Cortex of kidney (tissue), 1 donor: ENCODE data around the gene CHST9.
"Not testable (repeated sequence)": the region's sequence is repeated elsewhere in the genome, so short reads cannot be mapped to it uniquely, and the experiment has no call there.

ENCODE experiments used
- DNase-seq: peaks from one replicate; lab custom pipeline; 2025; lab: John Stamatoyannopoulos, UW

The CHST9 gene, protein sequence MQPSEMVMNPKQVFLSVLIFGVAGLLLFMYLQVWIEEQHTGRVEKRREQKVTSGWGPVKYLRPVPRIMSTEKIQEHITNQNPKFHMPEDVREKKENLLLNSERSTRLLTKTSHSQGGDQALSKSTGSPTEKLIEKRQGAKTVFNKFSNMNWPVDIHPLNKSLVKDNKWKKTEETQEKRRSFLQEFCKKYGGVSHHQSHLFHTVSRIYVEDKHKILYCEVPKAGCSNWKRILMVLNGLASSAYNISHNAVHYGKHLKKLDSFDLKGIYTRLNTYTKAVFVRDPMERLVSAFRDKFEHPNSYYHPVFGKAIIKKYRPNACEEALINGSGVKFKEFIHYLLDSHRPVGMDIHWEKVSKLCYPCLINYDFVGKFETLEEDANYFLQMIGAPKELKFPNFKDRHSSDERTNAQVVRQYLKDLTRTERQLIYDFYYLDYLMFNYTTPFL

GRCh38 chr18:27185025-27185763 lies at the start of gene CHST9:
Gene CHST9 (minus strand): TSS chr18:27185308. CDS start chr18:27142809, 42,499 bp downstream.
- no peak for DNase-seq

DNA sequence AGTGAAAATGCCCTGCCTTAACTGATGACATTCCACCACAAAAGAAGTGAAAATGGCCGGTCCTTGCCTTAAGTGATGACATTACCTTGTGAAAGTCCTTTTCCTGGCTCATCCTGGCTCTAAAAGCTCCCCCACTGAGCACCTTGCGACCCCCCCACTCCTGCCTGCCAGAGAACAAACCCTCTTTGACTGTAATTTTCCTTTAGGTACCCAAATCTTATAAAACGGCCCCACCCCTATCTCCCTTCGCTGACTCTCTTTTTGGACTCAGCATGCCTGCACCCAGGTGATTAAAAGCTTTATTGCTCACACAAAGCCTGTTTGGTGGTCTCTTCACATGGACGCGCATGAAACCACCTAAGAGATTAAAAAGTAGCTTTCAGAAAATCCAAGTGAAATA lies 47.2 kb upstream of the CHST9 start:
- DNase-seq, result not testable (repeated sequence)

DNA sequence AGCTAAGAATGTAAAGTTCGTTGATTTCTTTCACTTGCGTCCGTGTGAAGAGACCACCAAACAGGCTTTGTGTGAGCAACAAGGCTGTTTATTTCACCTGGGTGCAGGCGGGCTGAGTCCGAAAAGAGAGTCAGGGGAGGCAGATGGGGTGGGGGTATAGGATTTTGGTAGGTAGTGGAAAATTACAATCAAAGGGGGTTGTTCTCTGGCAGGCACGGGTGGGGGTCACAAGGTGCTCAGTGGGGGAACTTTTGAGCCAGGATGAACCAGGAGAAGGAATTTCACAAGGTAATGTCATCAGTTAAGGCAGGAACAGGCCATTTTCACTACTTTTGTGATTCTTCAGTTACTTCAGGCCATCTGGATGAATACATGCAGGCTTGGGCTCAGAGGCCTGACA lies 46.6 kb upstream of the CHST9 start:
- not testable (repeated sequence) for DNase-seq

DNA sequence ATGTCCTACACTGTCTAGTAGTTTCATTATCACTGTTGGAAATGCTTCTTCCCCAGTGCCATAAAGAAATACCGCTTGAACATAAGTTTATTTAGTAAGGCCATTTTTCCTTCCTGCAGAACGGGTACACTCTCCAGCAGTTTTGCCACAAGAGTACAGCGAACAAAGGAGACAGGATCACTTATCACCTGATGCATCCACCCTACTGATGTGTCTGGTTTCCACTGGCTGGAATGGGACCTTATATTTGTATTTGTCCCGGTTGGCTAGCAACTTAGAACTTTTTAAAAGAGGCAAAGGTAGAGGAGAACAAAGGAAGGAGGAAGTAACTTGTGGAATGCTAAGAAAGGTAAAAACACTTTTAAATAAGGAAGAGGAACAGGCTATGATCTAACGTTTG lies 46.1 kb upstream of the CHST9 start:
- DNase-seq, result not testable (repeated sequence)

- DNase-seq, result no peak
Measured at GRCh38 chr18:27227721-27228120, 42.6 kb upstream of the CHST9 start.

GRCh38 chr18:27226556-27227075 lies 41.5 kb upstream of the CHST9 start:
- no peak for DNase-seq

DNA sequence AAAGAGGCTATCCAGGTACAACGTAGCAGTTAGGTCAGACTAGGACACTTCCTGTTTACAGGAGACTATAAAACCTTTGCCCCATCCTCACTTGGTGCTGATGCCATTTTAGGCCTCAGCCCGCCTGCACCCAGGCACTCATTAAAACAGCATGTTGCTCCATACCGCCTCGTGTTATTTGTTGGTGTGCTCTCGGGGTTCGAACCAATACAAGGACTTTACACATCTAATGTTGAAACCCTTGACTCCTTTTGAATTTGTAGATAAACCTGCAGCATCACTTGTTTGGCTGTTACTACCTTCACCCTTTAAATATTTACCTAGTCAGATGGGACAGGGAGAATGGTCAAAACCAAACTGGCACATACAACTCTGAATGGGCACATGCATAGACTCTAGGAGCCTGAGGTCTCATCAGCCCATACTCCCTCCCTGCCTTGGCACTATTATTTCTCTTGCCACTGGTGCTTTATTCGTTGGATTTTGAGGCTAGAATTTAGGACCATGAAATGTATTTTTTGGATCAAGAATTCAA lies 40.9 kb upstream of the CHST9 start:
- no peak for DNase-seq

- no peak for DNase-seq
Measured at GRCh38 chr18:27223526-27224291, 38.6 kb upstream of the CHST9 start.

- DNase-seq, result no peak
Measured at GRCh38 chr18:27214831-27215230, 29.7 kb upstream of the CHST9 start.

- DNase-seq, result no peak
Measured at GRCh38 chr18:27213123-27213717, 28.1 kb upstream of the CHST9 start.

- no peak for DNase-seq
Measured at GRCh38 chr18:27211569-27211968, 26.5 kb upstream of the CHST9 start.

DNA sequence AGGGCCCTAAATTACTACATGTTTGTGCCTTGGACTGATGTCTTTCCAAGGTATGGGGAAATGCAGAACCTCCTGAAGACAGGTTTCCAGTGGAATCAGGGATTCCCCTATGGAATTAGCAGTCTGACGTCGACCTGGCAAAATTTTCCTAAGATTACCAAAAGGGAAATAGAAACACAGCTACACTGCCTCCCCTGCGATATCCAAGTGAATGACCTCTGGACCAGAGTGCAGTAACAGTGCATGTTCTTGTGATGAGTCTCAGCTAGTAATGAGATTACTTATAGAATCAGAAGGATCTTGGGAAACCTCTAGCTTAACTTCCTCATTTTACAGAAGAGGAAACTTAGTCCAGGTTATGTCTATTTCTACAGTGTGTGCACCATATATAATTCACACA lies 21.3 kb upstream of the CHST9 start:
- DNase-seq, result no peak

GRCh38 chr18:27202741-27203140 lies 17.6 kb upstream of the CHST9 start:
- no peak for DNase-seq

DNA sequence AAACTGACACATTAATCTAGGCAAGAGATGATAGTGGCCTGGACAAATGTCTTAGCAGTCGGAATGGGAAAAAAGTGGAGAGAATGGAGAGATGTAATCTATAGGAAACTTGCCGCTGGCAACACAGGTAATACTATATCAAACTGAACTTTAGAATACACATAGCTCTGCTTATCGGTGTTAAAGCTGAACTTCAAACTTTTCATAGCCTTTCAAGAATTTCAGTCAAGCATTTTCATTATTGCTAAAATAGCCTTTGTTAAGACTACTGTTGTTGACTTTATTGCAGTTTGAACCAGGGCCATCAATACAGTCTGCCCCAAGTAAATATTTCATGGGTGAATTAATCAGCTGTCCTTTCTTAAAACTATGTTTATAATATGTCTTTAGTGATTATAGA lies 12.9 kb upstream of the CHST9 start:
- DNase-seq, result no peak

GRCh38 chr18:27188309-27188708 lies 3.2 kb upstream of the CHST9 start:
- DNase-seq, result no peak

DNA sequence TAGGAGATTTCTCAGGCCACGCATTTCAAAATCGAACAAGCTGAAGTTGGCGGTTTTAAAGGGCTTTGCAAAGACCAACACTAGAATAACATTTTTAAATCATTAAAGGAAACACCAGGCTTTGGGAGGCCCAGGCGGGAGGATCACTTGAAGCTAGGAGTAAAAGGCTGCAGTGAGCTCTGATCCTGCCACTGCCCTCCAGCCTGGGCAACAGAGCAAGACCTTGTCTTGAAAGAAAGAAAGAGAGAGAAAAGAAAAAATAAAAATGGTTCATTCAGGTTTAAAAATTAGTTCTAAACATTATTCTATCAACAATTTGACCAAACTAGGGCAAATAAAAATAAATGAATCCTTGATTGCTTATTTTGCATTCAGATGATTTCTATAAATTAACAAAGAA lies 789 bp upstream of the CHST9 start:
- no peak for DNase-seq

DNA sequence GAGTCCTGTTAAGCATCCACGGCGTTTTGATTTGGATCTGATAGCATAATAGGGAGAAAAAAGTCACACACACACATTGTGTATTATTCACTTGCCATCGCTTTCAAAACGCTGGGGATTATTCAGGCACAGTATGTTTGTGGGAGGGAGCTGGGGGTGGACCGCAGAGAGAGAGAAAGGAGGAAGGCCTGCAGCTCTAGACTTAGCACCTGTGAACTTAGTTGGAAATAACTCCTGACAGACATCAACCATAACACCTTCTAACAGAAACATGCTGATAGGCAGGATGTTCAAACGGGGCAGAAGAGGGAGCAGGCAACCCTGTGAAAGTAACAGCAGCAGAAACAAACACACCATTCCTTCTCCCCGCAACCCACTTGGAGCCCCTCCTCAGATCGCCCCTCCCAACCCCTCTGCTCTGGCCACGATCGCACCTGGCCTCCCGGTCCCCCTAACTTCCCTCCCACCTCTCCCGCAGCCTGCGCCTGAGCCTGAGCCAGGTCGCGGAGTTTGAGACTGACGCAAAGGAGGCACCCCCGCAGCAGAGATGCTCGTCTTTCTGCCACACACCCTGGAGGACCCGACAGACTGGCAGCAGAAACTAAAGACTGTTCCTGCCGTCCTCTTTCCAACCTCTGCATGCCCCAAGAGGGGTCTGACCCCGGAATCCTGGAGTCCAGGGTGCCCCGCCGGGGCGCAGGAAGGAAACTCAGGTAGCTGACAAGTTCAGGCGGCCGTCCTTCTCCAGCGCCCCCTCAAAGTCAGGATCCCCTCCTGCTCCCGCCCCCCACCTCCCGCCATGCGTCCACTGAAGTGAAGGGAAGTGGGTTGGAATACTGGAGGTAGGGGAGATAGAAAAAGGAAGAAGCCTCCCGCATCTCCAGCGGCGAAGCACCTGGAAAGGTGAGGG lies 738 bp downstream of the CHST9 start:
- DNase-seq, result no peak

DNA sequence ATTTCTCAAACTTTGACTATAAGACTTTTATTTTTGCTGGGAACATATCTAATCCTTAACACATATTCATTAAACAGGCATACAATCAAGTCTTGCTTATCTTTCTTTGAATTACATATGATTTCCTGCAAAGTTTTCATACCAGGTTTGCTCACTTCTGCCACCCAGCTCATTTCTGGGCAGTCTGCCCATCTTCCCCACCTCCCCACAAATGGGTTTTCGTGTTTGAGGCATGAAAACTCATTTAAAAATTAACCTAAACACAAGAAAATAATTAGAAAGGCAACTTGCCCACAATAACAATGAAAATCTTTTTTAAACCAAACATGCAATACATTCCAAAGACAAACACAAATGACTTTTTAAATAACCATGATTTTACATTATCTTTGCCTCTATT lies 3.4 kb downstream of the CHST9 start:
- DNase-seq, result no peak

- no peak for DNase-seq
Measured at GRCh38 chr18:27178424-27178823, 6.7 kb downstream of the CHST9 start.

GRCh38 chr18:27175914-27176313 lies 9.2 kb downstream of the CHST9 start:
- DNase-seq, result no peak

GRCh38 chr18:27175245-27175644 lies 9.9 kb downstream of the CHST9 start:
- no peak for DNase-seq
